Measurements from ENCODE around the gene TMCC1.

TMCC1 gene

DNA sequence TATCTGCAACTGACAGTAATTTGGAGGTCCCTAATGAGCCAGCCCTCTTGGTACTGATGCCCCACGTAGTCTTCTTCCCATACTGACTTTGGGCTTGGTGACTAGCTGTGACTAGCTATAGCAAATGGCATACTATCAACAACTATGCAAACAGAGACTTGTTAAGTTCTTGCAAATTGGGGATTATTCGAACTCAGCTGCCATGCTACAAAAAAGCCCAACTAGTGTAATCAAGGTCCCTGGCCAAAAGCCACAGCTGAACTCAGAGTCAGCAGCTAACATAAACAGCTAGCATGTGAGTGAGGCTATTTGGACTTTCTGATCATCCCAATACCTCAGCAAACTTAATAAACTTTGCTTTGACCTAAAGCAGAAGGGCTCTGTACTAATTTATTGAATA, 165.8 kb downstream of the TMCC1 start:
- TF ChIP-seq TAF1 (IDR thresholded peaks at IDR 0.05; ENCODE audit: borderline replicate concordance, insufficient read depth, low read length) (no peak), SIN3A (IDR thresholded peaks at IDR 0.05; ENCODE audit: borderline replicate concordance, insufficient read depth, low read length) (no peak), REST (IDR thresholded peaks at IDR 0.05; ENCODE audit: insufficient read depth in 1 of 2, low read depth in 2 of 2, low read length in 2 of 2) (no peak), POLR2AphosphoS5 (IDR thresholded peaks at IDR 0.05; ENCODE audit: low read depth, low read length) (no peak), FOXP2 (optimal IDR thresholded peaks at IDR 0.05; ENCODE audit: borderline replicate concordance, extremely low read depth, extremely low read length, insufficient read depth) (no peak)

GRCh38 chr3:129723558-129724324, 169.8 kb downstream of the TMCC1 start:
- TF ChIP-seq FOXP2 (optimal IDR thresholded peaks at IDR 0.05; ENCODE audit: borderline replicate concordance, extremely low read depth, extremely low read length, insufficient read depth) (no peak), POLR2AphosphoS5 (IDR thresholded peaks at IDR 0.05; ENCODE audit: low read depth, low read length) (no peak), SIN3A (IDR thresholded peaks at IDR 0.05; ENCODE audit: borderline replicate concordance, insufficient read depth, low read length) (no peak), TAF1 (IDR thresholded peaks at IDR 0.05; ENCODE audit: borderline replicate concordance, insufficient read depth, low read length) (no peak), REST (IDR thresholded peaks at IDR 0.05; ENCODE audit: insufficient read depth in 1 of 2, low read depth in 2 of 2, low read length in 2 of 2) (no peak)

DNA sequence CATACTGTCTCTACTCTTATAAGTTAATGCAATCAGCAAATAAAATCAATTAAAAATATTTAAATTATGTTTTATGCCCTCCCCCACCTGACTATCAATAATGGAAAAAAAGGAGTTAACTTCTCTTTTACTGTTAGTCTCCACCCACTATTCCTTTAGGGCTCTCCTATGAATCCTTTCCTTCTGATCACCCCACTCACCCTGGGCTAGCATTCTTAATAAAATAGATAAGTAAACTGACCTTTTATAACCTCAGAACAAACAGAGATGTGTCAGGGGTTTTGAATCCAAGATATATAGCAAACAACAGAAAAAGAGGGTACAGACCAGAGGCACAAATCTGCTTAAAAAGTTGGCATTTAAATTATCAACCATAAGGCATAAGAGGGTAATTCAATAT, 171.0 kb downstream of the TMCC1 start:
- TF ChIP-seq SIN3A (IDR thresholded peaks at IDR 0.05; ENCODE audit: borderline replicate concordance, insufficient read depth, low read length) (no peak), TAF1 (IDR thresholded peaks at IDR 0.05; ENCODE audit: borderline replicate concordance, insufficient read depth, low read length) (no peak), REST (IDR thresholded peaks at IDR 0.05; ENCODE audit: insufficient read depth in 1 of 2, low read depth in 2 of 2, low read length in 2 of 2) (no peak), POLR2AphosphoS5 (IDR thresholded peaks at IDR 0.05; ENCODE audit: low read depth, low read length) (no peak), FOXP2 (optimal IDR thresholded peaks at IDR 0.05; ENCODE audit: borderline replicate concordance, extremely low read depth, extremely low read length, insufficient read depth) (no peak)

GRCh38 chr3:129718201-129718600, 175.3 kb downstream of the TMCC1 start:
- no peak for TF ChIP-seq SIN3A (IDR thresholded peaks at IDR 0.05; ENCODE audit: borderline replicate concordance, insufficient read depth, low read length)
- no peak for TF ChIP-seq POLR2AphosphoS5 (IDR thresholded peaks at IDR 0.05; ENCODE audit: low read depth, low read length)
- no peak for TF ChIP-seq TAF1 (IDR thresholded peaks at IDR 0.05; ENCODE audit: borderline replicate concordance, insufficient read depth, low read length)
- TF ChIP-seq REST (IDR thresholded peaks at IDR 0.05; ENCODE audit: insufficient read depth in 1 of 2, low read depth in 2 of 2, low read length in 2 of 2) = no peak
- TF ChIP-seq FOXP2 (optimal IDR thresholded peaks at IDR 0.05; ENCODE audit: borderline replicate concordance, extremely low read depth, extremely low read length, insufficient read depth) = no peak
